ENCODE data around the gene RNF4.
A peak's percentile ranks its signal among the peaks of the same experiment; 100 is the strongest.
"Not testable (repeated sequence)": the region's sequence is repeated elsewhere in the genome, so short reads cannot be mapped to it uniquely, and the experiment has no call there.

The RNF4 gene

GRCh38 chr4:2535376-2536192 is 66.7 kb downstream of the RNF4 start:
- TF ChIP-seq POLR2AphosphoS5 (IDR thresholded peaks at IDR 0.05; ENCODE audit: borderline replicate concordance, low read depth, low read length) (peak; percentile 67; the same call in 1 of the 2 replicates), FOXP2 (optimal IDR thresholded peaks at IDR 0.05; ENCODE audit: control extremely low read depth, extremely low read length, insufficient read depth) (no peak), EZH2 (IDR thresholded peaks at IDR 0.05) (no peak)

DNA sequence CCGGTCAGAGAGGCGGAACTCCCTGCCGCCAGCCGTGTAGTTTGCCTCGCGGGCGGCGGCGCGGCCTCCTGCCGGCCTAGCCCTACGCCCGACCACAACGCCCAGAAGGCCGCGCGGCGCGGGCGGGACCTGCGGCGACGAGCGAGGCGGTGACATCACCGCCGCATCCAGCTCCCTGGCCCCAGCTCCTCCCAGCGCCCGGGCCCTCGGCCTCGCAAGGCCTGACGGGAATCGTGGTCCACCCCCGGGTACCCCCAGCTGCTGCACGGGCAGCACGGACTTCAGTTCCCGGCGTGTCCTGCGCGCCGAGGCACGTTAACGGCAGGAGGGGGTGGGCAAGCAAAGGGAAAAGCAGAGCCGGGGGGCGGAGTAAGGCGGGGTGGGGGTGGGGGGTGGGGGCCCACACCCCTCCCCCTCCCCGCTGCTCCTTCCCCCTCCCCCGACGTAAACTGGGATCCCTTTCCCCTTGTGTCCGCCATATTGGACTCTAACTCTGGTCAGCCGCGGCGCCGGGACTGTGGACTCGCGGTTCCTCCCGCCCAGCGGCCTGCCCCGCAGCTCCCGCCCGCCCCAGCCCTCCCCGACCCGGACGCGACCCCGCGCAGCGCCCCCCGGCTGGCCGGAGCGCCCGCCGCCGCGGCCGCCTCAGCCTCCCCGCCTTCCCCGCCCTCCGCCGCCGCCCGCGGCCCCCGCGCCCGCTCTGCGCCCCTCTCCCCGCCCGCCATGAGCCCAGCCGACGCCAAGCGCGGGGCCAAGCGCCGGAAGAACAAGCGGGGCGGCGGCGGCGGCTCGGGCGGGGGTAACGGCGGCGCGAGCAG is 67.5 kb downstream of the RNF4 start, which contains the start of gene FAM193A:
TSS of gene FAM193A (plus strand) at position 455 of the 818 bp plus-strand sequence. CDS start at position 724, 269 bp downstream.
- H3K36me3 ChIP-seq (ENCODE audit: insufficient read depth, low read length): peaks cover 5% of the 10 kb centered on the region
- peak; percentile 77 for DNase-seq (ENCODE audit: low read depth, low spot score)
- H3K9ac ChIP-seq (ENCODE audit: insufficient read length): peak within 1 kb of the TSS; percentile 99
- peak within 1 kb of the TSS; percentile 93 for H3K4me3 ChIP-seq
- peak within 1 kb of the TSS; percentile 86 for H3K27ac ChIP-seq
- no peak; the same call in 1 of the 2 replicates for TF ChIP-seq POLR2AphosphoS5 (IDR thresholded peaks at IDR 0.05; ENCODE audit: borderline replicate concordance, low read depth, low read length)
- TF ChIP-seq FOXP2 (optimal IDR thresholded peaks at IDR 0.05; ENCODE audit: control extremely low read depth, extremely low read length, insufficient read depth): peak; percentile 90
- no peaks in the 10 kb centered on the region for H3K9me3 ChIP-seq (ENCODE audit: low read depth, low read length)

More at GRCh38 chr4:2535376-2536192, 66.7 kb downstream of the RNF4 start:
- Histone ChIP-seq H3K9me3 (ENCODE audit: low read depth, low read length) (no peaks in the 10 kb centered on the region), H3K9ac (ENCODE audit: insufficient read length) (peak overlapping the region; percentile 99), H3K27ac (peak overlapping the region; percentile 86), H3K4me3 (peak overlapping the region; percentile 93), H3K36me3 (ENCODE audit: insufficient read depth, low read length) (peaks cover 5% of the 10 kb centered on the region)
- no peak for DNase-seq (ENCODE audit: low read depth, low spot score)

- H3K9ac ChIP-seq (ENCODE audit: insufficient read length): peak overlapping the region; percentile 88
- H3K27ac ChIP-seq: peak overlapping the region; percentile 50; the same call in 1 of the 2 replicates
- H3K36me3 ChIP-seq (ENCODE audit: insufficient read depth, low read length): peaks cover 5% of the 10 kb centered on the region
- no peak for DNase-seq (ENCODE audit: low read depth, low spot score)
- H3K4me3 ChIP-seq: peak overlapping the region; percentile 89
- H3K9me3 ChIP-seq (ENCODE audit: low read depth, low read length): no peaks in the 10 kb centered on the region
- TF ChIP-seq FOXP2 (optimal IDR thresholded peaks at IDR 0.05; ENCODE audit: control extremely low read depth, extremely low read length, insufficient read depth) (no peak), POLR2AphosphoS5 (IDR thresholded peaks at IDR 0.05; ENCODE audit: borderline replicate concordance, low read depth, low read length) (no peak), EZH2 (IDR thresholded peaks at IDR 0.05) (no peak)
Observed at GRCh38 chr4:2537011-2537830, 68.3 kb downstream of the RNF4 start.

DNA sequence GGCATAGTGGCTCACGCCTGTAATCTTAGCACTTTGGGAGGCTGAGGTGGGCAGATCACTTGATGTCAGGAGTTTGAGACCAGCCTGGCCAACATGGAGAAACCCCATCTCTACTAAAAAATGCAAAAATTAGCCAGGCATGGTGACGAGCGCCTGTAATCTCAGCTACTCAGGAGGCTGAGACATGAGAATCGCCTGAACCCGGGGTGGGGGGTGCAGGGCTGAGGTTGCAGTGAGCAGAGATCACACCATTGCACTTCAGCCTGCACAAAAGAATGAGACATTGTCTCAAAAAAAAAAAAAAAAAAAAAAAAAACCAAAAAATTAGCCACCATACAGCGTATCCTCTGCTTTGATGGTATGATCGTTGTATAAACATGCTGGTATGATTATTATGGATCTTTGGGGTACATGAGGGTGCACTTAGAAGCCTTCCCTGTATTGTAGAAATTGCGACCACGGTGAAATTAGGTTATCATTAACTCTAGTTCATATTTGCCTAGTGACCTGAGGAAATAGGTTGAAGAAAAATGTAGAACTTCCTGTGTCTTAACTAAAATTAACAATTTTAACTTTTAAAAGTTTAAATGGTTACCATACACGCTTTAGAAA is 74.8 kb downstream of the RNF4 start:
- not testable (repeated sequence) for DNase-seq (ENCODE audit: low read depth, low spot score); H3K9me3 ChIP-seq (ENCODE audit: low read depth, low read length); H3K4me3 ChIP-seq; H3K9ac ChIP-seq (ENCODE audit: insufficient read length); H3K27ac ChIP-seq
- H3K36me3 ChIP-seq (ENCODE audit: insufficient read depth, low read length): peaks cover 16% of the 10 kb centered on the region

DNA sequence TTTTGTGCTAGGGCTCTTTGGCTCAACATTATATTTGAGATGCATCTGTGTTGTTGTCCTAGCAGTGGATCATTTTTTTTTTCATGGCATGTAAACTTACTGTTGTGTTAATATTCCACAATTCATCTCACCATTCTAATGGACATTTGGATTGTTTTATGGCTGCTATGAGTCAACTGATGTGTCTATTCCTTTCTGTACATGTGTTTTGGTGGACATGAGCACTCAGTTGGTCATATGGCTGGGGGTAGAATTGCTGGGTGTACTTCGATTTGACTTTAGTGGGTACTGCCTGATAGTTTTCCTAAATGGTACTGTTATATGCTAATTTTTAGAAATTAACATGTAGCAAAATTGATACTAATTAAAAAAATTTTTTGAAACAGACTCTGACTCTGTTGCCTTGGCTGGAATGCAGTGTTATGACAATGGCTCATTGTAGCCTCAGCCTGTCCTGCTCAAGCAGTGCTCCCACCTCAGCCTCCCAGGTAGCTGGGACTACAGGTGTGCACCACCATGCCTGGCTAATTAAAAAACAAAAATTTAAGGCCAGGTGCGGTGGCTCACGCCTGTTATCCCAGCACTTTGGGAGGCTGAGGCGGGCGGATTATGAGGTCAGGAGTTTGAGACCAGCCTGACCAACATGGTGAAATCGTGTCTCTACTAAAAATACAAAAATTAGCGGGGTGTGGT is 76.6 kb downstream of the RNF4 start:
- H3K36me3 ChIP-seq (ENCODE audit: insufficient read depth, low read length): peaks cover 11% of the 10 kb centered on the region
- no peak for DNase-seq (ENCODE audit: low read depth, low spot score)
- no peak for TF ChIP-seq EZH2 (IDR thresholded peaks at IDR 0.05)
- TF ChIP-seq FOXP2 (optimal IDR thresholded peaks at IDR 0.05; ENCODE audit: control extremely low read depth, extremely low read length, insufficient read depth): no peak
- no peak for TF ChIP-seq POLR2AphosphoS5 (IDR thresholded peaks at IDR 0.05; ENCODE audit: borderline replicate concordance, low read depth, low read length)
- no peaks in the 10 kb centered on the region for H3K9me3 ChIP-seq (ENCODE audit: low read depth, low read length)
- H3K4me3 ChIP-seq: no peak overlapping the region
- no peak overlapping the region for H3K9ac ChIP-seq (ENCODE audit: insufficient read length)
- no peak overlapping the region for H3K27ac ChIP-seq

- Histone ChIP-seq H3K9me3 (ENCODE audit: low read depth, low read length) (no peaks in the 10 kb centered on the region), H3K9ac (ENCODE audit: insufficient read length) (no peak overlapping the region), H3K27ac (no peak overlapping the region), H3K4me3 (no peak overlapping the region), H3K36me3 (ENCODE audit: insufficient read depth, low read length) (peaks cover 11% of the 10 kb centered on the region)
- no peak for DNase-seq (ENCODE audit: low read depth, low spot score)
- TF ChIP-seq EZH2 (IDR thresholded peaks at IDR 0.05) (no peak), POLR2AphosphoS5 (IDR thresholded peaks at IDR 0.05; ENCODE audit: borderline replicate concordance, low read depth, low read length) (no peak), FOXP2 (optimal IDR thresholded peaks at IDR 0.05; ENCODE audit: control extremely low read depth, extremely low read length, insufficient read depth) (no peak)
Observed at GRCh38 chr4:2546286-2546823, 77.4 kb downstream of the RNF4 start.

DNA sequence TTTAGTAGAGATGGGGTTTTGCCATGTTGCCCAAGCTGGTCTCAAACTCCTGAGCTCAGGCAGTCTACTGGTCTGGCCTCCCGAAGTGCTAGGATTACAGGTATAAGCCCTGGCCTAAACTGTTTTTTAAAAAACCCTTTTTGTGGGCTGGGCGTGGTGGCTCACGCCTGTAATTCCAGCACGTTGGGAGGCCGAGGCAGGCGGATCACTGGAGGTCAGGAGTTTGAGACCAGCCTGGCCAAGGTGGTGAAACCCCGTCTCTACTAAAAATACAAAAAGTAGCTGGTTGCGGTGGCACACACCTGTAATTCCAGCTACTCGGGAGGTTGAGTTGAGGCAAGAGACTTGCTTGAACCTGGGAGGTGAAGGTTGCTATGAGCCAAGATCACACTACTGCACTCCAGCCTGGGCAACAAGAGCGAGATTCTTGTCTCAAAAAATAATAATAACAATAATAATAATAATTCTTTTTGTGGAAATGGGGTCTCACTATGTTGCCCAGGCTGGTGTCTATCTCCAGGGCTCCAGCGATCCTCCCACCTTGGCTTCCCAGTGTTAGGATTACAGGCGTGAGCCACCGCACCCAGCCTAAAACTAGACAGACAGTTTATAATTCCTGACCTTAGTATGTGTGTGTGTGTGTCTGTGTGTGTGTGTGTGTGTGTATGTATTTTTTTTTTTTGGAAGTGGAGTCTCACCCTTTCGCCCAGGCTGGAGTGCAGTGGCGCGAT is 78.2 kb downstream of the RNF4 start:
- not testable (repeated sequence) for H3K27ac ChIP-seq; DNase-seq (ENCODE audit: low read depth, low spot score); H3K9me3 ChIP-seq (ENCODE audit: low read depth, low read length); H3K4me3 ChIP-seq; H3K9ac ChIP-seq (ENCODE audit: insufficient read length)
- H3K36me3 ChIP-seq (ENCODE audit: insufficient read depth, low read length): peaks cover 11% of the 10 kb centered on the region
